Dedifferentiated amniotic fluid mesenchymal stem cell (primary cell): Measurements from ENCODE around the gene OVOL3.
"Not testable (repeated sequence)": the region's sequence is repeated elsewhere in the genome, so short reads cannot be mapped to it uniquely, and the experiment has no call there.

ENCODE experiments used
- DNase-seq: peaks from one replicate; pipeline ENCODE4 v3.0.0-alpha.2; 2016; ENCODE audit errors: extremely low spot score

Gene OVOL3

DNA sequence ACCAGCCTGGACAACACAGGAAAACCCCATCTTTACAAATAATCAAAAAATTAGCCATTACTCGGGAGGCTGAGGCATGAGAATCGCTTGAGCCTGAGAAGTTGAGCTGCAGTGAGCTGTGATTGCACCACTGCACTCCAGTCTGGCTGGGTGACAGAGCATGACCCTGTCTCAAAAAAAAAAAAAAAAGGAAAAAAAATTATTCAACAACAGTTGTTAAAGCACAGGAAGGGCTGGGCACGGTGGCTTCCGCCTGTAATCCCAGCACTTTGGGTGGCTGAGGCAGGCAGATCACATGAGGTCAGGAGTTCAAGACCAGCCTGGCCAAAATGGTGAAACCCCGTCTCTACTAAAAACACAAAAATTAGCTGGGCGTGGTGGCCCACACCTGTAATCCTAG lies 20.3 kb downstream of the OVOL3 start:
- not testable (repeated sequence) for DNase-seq

DNA sequence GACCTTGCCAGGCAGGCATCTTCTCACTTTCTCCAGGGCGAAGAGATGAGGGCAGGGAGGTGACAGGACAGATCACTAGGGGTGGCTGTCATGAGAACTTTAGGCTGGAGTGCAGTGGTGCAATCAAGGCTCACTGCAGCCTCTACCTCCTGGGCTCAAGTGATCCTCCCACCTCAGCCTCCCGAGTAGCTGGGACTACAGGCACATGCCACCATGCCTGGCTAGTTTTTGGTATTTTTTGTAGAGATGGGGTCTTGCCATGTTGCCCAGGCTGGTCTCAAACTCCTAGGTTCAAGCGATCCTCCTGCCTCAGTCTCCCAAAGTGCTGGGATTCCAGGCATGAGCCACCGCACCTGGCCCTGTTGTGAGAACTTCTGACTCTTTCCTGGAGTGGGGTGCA lies 23.9 kb downstream of the OVOL3 start:
- not testable (repeated sequence) for DNase-seq

DNA sequence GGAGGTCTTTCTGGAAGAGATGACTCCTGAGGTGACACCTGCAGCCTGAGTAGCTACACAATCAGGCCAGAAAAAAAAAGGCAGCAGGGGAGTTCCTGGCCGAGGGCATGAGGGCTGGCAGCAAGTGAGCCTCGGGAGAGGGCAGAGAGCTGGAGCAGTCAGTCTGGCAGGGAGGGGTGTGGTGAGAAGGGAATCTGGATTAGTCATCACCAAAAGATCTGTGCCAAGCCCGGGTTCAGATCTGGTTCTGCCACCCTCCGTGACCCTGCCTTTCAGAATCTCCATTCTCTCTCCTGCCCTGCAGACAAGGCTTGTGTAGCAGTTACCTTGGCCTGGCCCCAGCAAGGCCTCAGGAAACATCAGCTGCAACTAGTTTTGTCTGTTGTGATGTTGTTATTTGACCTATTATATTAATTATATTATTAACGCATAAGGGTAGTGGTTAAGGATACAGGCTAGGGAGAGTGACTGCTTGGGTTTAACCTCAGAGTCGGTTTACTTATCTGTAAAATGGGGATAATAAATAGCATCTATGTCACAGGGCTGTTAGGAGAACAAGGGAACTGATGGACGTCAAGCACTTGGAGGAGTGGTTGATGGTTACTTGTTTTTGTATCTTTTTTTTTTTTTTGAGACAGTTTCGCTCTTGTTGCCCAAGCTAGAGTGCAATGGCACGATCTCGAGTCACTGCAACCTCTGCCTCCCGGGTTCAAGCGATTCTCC lies 26.2 kb downstream of the OVOL3 start:
- peak; percentile 61 for DNase-seq

DNA sequence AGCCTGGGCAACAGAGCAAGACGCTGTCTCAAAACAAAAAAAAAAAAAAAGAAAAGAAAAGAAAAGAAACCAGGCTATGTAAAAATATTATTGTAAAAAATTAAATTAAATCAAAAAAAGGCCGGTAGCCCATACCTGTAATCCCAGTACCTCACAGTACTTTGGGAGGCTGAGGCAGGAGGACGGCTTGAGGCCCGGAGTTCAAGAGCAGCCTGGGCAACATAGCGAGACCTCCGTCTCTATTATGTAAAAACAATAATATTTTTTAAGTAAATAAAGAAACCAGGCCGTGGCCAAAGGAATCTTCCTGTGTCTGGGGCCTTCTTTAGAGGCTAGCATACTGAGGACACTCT lies 28.2 kb downstream of the OVOL3 start:
- no peak for DNase-seq

DNA sequence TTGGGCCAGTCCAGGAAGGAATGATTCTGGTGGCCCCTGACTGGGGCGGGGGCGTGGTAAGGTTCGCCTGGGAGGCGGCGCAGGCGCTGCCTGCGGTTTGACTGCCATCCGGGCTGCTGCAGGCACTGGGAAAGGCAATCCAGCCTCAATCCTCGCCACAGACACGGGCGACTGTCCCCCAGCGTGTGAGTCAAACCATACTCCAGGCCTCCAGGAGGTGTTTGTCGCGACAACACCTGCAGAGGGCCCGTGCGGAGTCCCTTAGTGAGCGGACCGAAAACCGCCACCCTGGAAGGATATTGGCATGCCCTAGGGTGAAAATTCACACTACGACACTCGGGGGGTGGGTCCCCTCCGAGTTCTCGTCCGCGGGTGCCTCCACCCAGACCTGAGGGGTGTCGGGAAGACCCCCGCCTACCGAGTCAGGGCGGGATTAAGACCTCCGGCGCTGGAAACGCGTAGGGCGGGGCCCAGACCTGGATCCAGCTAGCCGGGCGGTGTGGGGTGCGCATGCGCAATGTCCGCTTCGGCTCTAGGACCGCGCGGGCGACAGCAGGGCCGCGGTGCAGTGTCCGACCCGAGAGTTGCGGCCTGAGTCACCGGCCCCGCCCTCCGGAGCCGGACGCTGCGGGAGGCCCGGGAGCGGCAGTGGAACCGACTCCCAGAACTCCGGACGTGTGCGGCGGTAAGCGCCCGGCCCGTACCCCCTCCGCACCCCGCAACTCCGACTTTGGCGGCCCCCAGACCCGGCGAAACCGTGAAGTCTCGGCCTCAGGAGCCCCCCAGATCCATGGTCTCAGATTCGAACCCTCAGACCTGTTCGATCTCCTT lies 28.7 kb downstream of the OVOL3 start, which contains the start of gene CAPNS1:
Gene CAPNS1, plus strand, starts transcription at position 594 of the 831 bp plus-strand sequence. CDS start 946 bp downstream, outside the sequence.
- DNase-seq = peak; percentile 93

DNA sequence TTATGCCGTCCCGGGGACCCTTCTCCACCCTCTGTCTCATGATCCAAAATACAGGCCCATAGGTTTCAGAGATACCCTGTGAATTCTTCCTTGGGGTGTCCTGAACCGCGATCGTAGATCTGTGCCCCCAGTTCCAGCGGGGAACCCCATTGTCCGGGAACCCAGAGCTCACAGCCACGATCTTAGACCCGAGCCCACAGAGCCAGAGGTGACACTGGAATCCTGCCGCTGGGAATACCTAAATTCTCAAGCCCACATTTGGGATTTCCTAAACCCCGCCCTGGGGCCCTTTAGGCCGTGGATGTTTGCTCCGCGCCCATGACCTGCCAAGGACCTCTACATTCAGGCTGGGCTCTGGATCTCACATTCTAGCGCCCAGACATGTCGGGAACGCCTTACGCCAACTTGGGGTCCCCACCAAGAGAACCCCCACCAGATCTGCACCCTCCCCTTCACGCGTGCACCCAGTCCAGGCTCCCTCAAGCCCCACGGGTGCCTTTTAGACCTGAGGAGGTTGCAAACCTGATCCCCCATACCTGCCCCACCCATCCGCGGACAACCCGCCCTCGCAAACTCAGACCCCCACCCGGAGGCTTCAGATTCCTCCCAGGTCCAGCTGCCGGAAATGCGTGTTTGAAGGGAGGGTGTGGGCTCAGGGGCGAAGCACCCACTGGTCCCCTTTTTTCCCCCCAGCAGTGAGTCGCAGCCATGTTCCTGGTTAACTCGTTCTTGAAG lies 29.5 kb downstream of the OVOL3 start:
- DNase-seq = no peak

DNA sequence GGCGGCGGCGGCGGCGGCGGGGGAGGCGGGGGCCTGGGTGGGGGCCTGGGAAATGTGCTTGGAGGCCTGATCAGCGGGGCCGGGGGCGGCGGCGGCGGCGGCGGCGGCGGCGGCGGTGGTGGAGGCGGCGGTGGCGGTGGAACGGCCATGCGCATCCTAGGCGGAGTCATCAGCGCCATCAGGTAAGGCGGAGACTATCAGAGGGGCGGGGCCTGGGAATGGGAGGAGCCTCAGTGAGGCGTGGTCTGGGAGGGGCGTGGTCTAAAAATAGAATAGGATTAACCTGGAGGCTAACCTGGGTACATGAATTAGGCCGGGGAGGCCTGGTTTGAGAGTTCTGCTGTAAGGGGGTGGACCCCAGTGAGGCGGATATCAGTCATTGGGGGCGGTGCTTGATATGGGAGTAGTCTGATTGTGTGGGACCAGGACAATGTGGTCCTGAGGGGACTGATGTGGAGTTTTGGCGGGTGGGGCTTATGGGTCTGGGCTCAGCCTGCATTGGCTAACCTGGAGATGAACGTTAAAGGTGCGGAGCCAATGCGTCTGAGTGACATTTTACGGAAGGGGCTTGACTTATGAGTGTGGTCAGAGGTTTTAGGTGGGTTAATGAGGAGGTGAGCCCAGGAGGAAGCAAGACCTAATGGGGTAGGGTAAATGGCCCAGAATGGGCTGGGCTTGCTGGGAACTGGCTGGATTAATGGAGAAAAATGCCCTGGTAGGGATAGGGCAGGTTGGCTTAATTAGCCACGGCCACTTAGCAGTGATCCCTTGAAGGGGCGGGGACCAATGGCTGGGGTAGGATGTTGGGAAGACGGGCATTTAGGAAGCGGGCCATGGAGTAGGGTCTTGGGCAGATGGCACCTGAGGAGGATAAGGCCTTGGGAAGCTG lies 30.3 kb downstream of the OVOL3 start:
- DNase-seq = peak; percentile 64

DNA sequence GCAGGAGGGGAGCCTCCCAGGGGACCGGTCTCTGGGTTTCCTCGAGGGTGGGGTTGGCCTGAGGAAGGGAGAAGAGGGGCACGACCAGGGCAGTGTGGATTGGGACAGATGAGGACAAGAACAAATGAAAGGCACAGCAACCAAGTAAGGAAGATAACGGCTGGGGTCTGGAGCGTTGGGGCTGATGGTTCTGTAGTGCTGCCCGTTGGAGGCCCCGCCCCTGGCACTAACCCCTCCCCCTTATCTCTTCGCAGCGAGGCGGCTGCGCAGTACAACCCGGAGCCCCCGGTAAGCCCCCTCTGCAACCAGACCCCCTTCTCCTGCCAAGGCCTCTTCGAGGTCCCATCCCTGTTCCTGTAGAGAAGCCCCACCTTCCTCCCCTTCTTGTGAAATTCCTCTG lies 31.1 kb downstream of the OVOL3 start:
- no peak for DNase-seq

DNA sequence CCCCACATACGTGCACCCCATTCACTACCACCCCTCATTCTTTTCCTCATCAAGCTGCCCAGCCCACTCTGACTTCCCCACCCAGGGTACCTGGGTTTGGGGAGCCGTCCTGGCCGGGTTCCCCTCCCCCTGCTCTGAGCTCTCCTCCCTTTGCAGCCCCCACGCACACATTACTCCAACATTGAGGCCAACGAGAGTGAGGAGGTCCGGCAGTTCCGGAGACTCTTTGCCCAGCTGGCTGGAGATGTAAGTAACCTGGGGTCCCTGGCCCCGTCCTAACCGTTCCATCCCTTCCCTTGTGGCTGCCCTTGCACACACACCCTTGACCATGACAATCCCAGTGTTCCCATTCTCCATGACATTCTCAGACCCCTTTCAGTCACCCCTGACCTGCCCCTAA lies 31.6 kb downstream of the OVOL3 start:
- no peak for DNase-seq

DNA sequence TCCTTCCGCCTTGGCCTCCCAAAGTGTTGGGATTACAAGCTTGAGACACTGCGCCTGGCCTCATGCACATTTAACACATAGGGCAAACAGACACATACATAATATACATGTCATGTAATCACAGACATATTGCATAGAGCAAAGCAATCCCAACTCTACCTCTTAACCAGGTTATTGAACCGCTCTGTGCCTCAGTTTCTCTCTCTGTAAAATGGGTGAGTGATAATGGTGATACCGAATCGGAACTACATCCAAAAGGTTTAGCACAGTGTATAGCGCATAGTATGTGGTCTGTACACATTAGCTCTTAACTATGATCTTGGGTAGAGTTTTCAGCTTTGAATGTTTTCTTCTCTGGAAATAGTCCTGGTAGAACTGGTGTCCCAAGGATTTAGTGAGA lies 33.7 kb downstream of the OVOL3 start:
- DNase-seq = no peak

DNA sequence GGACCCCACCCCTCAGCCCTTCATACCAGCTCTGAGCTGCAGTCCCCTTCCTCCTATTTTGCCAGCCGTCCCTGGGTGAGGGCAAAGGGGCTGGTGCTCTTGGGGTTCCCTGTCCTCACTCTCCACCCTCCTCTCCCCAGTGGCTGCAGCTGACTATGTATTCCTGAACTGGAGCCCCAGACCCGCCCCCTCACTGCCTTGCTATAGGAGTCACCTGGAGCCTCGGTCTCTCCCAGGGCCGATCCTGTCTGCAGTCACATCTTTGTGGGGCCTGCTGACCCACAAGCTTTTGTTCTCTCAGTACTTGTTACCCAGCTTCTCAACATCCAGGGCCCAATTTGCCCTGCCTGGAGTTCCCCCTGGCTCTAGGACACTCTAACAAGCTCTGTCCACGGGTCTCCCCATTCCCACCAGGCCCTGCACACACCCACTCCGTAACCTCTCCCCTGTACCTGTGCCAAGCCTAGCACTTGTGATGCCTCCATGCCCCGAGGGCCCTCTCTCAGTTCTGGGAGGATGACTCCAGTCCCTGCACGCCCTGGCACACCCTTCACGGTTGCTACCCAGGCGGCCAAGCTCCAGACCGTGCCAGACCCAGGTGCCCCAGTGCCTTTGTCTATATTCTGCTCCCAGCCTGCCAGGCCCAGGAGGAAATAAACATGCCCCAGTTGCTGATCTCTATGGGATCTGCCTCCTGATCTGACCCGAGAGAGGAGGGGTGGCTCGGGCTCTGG lies 38.9 kb downstream of the OVOL3 start:
- DNase-seq = no peak

DNA sequence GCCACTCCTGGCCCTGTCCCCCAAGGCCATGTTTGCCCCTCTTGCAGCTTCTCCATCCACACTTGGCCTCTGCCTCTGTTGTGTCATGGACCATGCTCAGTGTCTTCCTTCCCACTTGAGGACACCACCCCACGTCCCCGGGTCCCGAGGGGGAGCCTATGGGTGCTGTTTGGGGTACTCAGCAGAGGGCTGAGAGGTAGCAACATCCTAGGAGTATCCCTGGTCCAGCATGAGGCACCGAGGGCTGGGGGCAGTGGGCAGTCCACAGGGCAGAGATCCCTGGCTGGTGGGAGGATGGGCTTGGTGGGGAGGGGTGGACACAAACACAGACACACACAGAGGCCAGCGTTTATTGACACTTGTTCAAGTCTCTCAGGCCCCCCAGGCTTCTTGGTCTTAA lies 39.6 kb downstream of the OVOL3 start:
- DNase-seq = no peak

DNA sequence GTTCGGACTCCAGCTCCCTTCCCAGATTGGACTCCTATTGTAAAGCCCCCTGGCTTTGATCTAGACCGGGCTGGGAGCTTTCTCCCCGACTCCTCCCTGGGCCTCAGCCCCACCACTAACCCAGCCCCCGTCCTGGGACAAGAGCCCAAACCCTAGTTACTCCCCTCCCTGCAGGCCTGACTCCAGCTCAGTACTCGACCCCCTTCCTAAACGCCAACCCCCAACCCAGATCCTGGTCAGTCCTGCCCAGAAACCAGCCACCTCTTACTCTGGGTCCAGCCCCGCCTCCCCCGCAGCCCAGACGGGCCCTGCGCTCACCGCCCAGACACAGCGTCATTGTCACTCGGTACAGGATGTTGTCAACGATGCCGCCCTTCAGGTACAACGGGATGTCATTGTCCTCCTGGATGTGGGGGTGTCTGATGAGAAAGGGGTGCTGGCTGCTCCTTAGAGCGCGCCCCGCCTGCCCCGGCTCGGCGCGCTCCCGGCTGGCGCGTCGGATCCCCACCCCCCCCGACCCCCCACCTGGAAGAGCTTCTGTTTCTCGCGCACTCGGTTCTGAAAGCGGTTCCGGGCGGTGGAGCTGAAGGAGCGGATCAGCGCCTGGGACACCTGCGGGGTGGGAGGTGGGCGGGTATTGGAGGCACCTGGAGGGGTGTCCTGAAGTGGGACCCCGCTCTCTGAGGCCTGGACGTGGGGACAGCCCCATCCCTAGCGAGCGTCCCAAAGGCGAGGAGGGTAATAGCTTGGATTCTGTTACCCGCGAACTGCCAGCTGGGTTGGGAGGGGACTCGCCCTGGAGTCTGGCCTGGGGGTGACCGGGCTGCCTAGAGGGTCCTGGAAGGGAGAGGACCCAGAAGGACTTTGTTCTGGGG lies 40.4 kb downstream of the OVOL3 start:
- DNase-seq = no peak

DNA sequence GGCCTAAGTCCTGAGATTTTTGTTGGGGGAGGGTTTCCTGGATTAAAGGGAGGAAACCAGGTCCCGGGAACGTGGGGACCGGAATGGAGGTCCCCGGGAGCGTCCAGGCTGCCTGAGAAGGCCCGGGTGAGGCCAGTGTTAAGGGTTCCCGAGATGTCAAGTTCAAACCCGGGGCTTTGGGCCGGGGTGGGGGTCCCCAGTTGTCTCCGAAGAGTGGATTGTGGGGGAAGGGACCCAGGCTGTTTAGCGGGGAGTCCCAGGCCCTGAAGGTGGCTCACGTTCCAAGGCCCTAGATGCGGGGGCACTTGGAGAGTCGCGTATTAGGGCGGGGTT lies 41.0 kb downstream of the OVOL3 start:
- DNase-seq = no peak

DNA sequence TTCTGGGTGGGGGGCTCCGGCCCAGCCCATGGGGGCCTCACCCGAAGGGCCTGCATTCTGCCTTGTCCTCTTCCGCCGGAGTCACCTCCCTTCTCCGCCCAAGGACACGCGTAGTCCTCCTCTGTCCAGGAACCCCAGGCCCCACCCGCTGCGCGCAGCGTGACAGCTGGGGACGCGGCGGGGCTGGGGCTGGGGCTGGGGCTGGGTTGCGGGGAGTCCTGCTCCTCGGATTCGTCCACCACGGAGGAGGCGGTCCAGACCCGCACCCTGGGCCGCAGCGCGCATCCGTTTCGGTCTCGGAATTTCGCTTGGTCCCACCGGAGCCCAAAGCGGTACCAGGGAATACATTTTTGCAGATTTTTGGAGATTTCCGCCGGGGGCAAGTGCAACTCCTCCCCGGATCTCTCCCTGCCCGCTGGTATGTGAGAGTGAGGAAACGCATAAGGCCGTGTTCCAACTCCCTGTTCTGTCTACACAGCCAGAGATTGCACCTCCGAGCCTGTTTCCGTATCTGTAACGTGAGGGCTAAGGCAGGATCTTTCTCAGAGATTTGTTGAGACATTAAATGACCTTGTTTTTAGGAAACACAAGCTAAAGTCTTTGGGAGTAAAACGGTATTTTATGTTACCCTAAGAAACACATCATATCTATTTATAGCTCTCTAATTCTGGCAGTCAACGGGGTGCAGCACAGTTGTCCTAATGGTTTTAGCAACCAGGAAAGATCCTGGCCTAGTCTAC lies 41.6 kb downstream of the OVOL3 start, which contains the start of gene COX7A1:
Gene COX7A1, minus strand, starts transcription at position 96 of the 740 bp plus-strand sequence. Its CDS starts 40 bp downstream, at position 56.
- no peak for DNase-seq

DNA sequence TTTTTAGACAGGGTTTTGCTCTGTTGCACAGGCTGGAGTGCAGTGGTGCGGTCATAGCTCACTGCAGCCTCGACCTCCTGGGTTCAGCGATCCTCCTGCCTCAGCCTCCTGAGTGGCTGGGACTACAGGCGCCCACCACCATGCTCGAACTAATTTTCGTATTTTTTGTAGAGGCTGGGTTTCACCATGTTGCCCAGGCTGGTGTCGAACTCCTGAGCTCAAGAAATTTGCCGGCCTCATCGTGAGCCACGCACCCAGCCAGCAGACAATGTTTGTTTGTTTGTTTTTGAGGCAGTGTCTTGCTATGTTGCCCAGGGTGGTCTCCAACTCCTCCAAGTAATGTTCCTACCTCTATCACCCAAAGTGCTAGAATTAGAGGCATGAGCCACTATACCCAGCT lies 42.2 kb downstream of the OVOL3 start:
- no peak for DNase-seq

DNA sequence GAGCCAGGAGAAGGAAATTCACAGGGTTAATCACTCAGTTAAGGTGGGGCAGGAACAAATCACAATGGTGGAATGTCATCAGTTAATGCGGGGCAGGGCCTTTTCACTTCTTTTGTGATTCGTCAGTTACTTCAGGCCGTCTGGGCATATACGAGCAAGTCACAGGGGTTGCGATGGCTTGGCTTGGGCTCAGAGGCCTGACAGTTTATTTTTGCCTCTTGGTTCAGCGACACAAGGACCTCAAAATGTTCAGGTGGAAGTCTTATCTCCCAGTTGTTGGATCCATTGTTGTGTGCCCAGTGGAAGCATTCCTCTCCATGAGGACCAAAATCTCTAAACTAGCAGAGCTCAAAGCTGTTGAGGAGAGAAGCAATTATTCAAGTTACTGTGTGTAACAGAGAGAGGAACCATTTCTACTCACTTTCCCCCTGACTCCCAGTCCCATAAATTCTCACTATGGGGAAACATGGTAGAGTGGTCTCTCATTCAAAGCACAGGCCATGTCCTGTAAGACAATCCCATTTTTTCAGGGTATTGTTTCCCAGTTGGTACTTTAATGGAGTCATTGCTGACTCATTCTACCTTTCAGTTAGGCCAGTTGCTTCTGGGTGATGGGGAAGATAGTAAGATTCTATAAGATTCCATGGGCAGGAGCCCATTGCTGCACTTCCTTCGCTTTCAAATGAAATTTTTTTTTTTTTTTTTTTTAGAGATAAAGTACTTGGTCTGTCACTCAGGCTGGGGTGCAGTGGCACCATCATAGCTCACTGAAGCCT lies 50.1 kb downstream of the OVOL3 start:
- no peak for DNase-seq
